ENCODE data around the gene IQCM.

The IQCM gene

DNA sequence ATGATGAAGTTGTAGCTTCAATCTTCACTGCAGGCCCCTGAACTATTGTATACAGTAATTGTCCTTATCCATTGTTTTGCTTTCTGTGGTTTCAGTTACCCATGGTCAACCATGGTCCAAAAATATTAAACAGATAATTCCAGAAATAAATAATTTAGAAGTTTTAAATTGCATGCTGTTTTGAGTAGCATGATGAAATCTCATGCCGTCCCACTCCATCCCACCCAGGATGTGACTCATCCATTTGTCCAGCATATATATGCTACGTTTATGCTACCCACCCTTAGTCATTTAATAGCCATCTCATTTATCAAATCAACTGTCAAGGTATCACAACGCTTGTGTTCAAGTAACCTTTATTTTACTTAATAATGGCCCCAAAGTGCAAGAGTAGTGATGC, 34.5 kb downstream of the IQCM start:
- no peak for DNase-seq (ENCODE audit: low spot score)

DNA sequence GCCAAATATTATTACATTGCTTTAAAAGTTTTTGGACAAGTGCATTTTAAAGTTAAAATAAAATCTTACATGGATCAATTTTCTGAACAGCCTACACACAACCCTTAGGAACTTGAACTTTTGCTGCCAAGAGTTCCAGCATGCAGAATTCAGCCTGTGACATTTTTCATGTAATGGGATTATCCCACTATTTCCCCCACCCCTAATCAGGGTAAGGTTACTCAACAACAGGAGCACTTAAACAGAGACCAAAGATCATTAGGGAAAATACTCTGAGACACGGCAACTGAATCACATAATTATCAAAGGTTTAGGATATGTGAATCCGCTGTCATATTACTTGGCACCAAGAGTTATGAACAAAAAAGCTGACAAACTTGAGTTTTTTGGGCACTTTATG, 47.2 kb downstream of the IQCM start:
- DNase-seq (ENCODE audit: low spot score) = no peak

DNA sequence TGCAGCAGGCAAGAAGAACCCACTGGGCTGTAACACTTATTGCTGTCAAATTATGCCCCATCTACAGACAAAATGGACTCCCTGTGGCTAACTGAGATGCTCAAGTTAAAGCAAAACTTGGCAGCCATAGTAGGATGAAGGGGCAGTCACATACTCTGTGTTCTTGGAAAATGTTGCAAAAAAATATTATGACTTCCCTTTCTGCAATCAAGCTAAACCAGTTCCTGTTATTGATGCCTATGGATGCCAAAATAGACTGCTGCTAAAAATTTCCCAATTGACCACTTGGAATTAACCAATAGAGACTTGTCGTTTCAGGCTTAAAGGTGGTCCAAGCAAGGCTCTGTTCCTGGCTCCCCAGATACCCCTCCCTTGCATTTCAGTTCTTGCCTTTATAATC, 49.5 kb downstream of the IQCM start:
- no peak for DNase-seq (ENCODE audit: low spot score)

DNA sequence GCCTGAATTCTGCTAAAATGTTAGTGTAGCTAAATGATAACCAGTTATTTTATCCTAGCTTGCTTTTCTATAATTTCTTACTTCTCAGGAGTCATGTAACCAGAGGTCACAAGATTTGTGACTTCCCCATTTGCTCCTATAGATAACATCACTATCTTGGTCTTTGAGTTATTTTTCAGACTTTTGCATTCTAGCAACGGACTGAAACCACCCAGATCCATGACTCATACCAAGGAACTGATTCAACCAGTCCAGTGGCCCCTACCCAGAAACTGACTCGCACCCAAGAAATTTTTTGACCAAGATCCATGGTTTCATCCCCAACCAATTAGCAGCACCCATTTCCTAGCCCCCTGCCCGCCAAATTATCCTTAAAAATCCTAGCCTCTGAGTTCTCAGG, 50.0 kb downstream of the IQCM start:
- DNase-seq (ENCODE audit: low spot score) = no peak

DNA sequence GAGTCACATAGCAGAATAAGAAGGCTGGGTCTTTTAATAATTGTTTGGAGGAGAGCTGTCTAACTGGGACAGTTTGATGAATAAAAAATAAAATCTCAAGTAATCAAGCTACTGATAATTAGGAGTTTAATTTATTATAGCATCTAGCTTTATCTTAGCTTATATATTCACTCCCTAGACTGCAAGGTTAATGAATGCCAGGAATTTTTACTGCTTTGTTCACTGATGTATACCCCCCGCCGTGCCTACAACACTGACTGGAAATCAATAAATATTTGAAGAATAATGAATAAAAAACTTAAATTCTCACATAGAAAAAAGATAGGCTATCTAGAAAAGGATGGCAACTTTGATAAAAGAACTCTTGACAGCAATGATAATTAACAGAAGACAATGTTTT, 59.7 kb downstream of the IQCM start:
- DNase-seq (ENCODE audit: low spot score) = no peak

DNA sequence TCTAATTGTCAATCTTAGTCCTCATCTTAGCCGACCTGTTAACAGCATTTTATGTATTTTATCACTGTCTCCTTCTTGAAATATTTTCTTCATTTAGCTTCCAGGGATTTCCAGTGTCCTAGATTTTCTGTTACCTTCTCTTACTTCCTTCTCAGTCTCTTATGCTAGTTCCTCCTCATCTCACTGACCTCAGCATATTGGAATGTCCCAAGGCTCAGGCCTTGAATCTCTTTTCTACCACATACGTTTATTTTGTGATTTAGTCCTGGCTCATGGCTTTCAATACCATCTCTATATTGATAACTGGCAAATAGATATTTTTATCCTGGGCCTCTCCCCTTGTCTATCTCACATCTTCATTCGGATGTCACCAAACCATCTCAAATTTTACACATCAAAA, 61.1 kb downstream of the IQCM start:
- no peak for DNase-seq (ENCODE audit: low spot score)

DNA sequence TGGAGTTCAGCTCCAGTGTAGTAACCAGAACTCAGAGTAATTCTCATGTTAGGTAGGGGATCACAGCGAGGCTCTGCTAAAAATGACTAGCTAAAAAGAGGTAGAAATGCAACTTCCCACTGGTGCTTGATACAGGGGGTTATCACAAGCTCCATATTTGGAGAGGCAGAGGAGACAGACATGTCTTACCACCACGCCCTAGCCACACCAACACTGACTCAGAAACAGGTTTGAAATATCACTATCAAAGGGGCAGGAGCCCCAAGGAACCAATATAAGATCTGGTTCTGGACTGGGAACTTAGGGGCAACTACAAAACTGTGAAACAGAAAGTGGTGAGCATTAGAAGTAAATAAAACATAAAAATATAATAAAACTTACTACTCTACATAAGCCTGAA, 62.9 kb downstream of the IQCM start:
- DNase-seq (ENCODE audit: low spot score) = no peak

DNA sequence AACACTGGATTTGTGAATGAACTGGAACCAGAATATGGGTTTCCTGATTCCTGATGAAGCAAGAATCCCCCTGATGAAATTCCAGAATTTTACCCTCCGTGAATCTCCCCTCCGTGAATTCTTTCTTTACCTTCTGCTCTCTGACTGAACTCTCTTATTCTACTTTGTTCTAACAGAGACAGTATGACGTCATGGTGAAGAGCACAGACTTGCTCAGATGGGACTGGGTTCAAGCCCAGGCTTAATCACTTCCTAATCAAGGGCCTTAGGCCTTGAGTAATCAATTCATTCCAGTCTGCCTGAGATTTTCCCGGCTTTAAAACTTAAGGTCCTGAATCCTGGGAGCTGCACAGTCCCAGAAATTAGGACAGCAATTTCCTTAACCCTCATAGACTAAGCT, 64.5 kb downstream of the IQCM start:
- DNase-seq (ENCODE audit: low spot score) = no peak

DNA sequence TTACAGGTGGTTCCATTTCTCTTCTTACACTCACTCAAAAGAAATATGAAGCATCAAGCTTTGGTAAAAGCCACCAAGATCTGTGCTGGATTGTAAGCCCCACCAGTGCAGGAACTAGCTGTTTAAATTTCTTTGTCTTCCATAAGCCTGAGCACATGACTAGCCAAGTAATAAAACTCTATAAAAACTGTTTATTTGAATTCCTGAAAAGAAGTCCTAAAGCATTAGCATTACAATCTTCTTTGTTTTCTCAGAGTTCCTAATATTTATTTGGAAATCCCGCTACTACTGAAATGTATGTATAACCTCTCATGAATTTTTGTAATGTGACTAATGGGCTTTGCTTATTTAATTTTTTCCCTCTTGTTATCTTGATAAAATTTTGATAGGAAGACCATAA, 65.9 kb downstream of the IQCM start:
- no peak for DNase-seq (ENCODE audit: low spot score)

DNA sequence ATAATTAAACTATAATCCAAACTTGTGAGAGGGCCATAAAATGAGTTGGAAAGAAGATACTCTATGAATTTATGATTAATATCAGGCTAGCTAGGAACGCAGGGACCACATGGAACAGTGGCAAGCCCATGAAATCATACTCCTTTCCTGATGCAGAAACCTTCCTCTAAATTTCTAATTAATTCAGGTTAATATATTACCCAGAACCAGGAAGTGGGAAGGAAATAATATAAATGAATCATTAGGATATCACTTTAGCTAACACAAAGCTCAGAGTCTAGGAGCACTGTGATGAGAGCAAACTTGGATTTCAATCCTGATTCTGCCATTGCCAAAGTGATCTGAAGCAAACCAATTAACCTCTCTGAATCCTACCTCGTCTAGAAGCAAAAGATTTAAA, 68.0 kb downstream of the IQCM start:
- DNase-seq (ENCODE audit: low spot score) = no peak

DNA sequence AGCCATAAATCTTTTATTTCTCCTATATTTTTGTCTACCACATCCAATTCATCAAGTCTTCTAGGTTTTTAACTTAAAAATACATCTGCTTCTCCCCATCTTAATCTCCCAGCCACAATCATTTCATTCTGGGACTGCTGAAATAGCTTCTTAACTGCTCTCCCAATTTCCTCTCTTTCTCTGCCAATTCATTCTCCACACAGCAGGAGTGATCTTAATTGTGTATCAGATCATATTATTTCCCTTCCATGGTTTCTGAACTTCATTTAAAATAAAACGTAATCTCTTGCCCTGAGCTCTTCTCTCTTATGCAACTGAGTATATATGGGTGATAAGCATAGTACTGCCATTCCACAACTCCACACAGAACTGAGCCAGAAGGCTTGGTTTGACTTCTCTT, 69.4 kb downstream of the IQCM start:
- DNase-seq (ENCODE audit: low spot score) = no peak

DNA sequence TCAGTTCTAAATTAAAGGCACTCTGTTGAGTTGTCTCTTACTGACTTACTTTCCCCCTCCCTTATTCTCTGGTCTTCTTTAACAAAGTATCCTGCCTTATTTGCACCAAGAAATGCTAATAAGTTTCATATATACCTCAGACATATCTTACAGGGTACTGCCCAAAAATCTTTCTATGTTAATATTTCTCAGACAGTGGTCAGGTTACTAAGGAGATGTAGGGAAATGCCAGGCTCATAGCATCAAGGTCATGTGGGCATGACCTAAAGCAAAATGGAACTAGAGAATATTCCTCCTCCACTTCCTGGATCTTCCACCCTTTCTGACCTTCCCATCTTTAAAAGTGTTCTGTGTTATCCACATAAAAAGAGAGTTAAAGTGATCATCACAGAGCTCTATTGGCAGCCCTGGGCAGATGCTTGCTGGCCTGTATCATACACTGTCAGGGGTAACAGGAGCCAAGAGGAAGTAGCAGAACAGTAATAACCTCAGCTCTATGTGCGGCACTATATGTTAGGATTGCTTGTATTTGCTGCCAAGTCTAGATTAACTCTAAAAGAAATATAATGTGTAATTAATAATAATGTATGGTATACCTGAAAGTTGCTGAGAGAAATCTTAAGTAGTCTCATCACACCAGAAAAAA, 74.3 kb downstream of the IQCM start:
- no peak for DNase-seq (ENCODE audit: low spot score)

DNA sequence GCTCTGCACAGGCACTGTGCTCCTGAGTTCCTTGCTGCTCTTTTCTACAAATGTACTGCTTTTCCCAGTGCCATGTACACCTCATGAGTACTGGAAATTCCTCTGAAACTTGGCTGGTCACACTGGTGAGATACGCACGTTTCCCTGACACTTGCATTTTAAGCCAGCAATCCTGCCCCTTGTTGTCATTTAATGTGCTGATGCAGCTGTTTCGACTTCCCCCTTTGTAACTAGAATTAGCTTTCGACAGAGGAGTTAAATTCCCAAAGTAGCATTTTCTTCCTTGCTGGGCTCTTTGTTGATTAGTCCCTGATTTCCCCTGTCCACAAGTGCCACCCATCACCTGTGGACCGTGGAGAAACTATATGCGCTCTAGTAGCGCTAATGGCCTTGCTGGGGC, 77.5 kb downstream of the IQCM start:
- no peak for DNase-seq (ENCODE audit: low spot score)

DNA sequence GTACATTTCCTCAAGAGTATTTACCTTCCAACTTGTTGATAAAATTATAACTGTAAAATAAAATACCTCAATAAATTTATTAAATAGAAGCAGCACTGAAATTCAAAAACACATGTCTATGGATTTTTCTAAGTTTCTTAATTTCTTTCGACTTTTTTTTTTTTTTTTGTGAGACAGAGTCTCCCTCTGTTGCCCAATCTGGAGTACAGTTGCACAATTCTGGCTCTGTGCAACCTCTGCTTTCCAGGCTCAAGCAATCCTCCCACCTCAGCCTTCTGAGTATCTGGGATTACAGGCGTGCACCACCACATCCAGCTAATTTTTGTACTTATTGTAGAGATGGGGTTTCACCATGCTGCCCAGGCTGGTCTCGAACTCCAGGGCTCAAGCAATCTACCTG, 79.8 kb downstream of the IQCM start:
- no peak for DNase-seq (ENCODE audit: low spot score)

DNA sequence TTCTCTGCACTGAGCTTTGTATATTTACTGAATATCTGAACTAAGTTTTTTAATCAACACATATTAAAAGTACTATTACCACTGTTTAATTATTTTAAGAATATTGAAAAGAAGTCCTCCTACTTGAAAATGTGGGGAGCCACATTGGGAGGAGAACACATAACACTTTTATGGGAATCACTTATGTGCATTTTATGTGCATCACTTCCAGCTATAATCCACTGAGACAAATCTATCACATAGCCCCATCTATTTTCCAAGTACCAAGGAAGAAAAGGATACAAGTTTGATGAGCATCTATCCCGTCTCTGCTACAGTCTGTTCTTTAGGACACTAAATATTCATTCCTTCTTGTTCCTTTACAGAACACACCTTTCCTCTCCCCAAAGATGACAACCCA, 87.2 kb downstream of the IQCM start:
- DNase-seq (ENCODE audit: low spot score) = no peak

DNA sequence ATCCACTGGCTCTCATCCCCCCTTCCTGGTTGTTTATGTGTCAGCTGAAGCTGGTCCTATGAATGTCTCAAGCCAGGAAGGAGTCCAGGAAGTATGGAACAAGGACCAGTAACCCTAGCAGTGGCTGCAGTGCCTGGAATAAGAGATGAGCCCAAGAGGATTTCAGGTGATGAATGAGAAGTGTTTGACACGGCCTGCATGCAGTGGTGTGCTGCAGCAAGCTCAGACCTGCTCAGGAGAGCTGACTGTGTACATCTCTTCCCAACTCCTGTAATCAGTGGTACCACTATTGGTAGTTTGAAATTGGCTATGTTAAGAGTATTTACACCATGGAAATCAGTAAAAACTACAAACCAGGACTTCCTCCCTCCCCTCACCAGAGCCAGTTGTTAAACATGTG, 88.0 kb downstream of the IQCM start:
- no peak for DNase-seq (ENCODE audit: low spot score)

DNA sequence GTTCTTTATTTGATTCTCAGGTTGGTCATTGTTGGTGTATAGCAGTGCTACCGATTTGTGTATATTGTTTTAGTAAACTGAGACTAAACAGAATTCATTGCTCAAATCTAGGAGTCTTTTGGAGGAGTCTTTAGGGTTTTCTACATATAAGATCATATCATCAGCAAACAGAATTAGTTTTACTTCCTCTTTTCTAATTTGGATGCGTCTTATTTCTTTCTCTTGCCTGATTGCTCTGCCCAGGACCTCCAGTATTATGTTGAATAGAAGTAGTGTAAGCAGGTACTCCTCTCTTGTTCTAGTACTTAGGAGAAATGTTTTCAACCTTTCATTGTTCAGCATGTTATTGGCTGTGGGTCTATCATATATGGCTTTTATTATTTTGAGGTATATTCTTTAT, 92.6 kb downstream of the IQCM start:
- DNase-seq (ENCODE audit: low spot score) = no peak

DNA sequence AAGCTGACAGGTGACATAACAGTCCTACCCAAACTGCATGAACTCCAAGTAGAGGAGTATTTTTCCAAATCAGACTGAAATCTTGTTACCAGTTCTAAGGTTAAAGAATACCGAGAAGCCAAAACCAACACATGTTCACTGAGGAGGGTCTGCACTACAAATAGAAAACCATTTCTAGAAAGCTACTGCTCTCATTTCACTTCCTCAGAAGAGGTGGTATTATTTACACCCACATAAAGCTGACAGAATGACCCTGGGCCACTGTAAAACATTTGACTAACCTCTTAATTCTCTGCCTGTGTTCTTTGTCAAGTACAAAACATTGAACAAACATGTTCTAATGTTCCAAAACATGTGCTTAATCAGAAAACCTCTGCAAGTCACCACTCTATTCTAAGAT, 95.8 kb downstream of the IQCM start:
- no peak for DNase-seq (ENCODE audit: low spot score)

DNA sequence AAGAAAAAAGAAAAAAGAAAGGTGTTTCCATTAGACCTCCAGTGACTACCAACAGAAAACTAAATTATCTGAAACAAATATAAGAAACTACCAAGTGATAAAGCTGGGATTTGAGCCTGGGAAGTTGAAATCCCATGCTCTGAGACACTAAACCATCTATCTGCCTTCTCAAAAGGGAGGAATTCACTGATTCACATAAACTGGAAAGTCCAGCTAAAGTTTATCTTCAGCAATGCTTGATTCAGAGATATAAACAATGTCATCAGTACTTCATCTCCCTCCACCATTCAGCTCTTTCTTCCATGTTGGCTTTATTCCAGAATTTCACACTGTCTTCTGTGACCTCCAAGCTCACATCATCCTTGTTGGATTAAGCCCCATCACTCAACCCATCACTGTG, 96.3 kb downstream of the IQCM start:
- DNase-seq (ENCODE audit: low spot score) = no peak

DNA sequence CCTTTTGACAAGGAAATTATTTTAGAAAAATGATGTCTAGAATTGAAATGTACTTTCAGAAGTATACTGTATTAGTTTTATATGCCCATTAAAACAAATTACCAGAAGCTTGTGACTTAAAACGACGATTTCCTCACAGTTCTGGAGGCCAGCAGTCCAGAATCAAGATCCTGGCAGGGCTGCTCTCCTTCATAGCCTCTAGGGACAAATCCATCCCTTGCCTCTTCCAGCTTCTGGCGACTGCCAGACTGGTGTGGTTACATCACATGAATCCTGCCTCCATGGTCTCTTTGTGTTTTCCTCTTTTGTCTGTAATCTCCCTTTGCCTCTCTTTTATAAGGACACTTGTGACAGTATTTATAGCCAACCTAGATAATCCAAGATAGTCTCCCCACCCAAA, 97.1 kb downstream of the IQCM start:
- DNase-seq (ENCODE audit: low spot score) = no peak

DNA sequence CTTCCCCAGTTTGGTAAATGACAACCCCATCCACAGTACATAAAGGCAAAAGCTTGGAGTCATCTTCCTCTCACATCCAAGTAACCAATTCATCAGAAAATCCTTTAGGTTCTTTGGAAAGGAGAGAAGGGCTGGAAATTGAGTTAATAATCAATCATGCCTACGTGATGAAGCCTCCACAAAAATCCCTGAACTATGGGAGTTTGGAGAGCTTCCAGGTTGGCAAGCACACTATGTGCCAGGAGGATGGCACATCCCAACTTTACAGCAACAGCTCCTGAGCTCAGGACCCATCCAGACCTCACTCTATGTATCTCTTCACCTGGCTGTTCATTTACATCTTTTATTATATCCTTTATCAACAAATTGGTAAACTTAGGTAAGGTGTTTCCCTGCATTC, 98.9 kb downstream of the IQCM start:
- DNase-seq (ENCODE audit: low spot score) = no peak

DNA sequence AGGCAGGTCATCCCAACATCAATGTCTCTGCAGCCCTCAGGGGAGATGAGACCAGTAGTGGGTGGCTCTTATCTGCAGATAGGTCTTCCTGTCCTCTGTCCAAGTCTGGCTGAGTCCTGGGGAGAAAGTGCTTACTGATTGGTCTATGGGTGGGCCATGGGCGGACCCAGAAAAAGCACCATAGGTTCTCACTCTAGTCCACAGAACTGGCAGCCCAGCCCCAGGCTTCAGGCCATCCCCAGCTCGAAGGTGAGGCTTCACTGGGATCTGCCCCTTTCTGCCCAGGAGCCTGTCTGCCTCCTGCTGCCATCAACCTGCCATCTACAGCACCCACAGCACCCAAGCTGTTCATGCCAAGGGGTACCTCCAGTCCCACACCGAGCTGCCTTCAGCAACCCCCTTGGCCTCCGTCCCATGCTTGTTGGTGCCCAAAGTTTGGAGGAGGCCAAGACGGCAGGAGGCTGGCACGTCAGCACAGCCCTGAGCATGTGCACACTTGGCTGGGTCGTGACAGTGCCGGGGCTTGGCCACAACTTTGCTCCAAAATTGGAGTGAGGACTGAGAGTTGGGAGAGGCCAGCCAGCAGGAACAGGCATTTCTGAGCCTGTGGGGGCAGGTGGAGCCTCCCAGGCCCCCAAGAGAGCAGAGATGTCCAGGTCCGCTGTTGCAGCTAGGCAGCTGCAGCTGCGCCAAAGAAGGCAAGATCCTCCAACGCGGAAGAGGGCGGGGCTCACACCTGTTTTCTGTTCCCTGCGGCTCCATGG, 99.6 kb downstream of the IQCM start:
- DNase-seq (ENCODE audit: low spot score) = no peak

DNA sequence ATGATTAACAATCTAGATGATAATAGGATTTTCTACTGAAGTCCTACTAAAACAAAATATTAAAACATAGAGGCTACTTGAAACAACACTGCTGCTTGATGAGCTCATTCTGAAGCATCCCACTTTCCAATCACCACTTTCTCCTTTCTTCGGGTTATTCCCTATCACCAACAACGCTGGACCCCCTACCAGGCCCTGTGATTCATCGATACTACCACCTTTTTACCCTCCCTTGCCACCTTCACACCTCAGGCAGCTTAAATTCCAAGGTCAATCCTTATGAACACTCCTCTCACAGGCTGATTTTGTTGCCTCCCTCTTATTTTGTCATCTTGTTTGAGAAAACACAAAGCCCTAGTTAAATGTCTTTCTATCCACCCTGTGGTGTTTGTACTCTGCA, 102.6 kb downstream of the IQCM start:
- no peak for DNase-seq (ENCODE audit: low spot score)

All from D341Med (cell line).